Measurements from ENCODE around the gene FAM50B.

DNA sequence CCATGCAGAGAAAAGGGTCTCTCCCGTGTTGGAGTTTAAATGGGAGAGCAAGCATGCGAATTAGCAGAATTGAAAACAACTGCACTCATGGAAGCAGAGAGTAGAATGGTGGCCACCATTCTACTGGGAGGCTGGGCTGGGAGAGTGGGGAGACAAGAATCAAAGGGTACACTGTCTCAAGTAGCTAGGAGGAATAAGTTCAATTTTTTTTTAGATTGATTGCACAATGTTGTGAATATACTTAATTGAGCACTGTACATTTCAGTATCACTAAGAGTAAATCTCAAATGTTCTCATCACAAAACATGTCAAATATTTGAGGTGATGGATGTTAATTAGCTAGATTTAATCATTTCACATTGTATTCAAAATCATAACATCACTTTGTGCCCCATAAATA is 34.6 kb upstream of the FAM50B start:
- TF ChIP-seq, protein P1, sequence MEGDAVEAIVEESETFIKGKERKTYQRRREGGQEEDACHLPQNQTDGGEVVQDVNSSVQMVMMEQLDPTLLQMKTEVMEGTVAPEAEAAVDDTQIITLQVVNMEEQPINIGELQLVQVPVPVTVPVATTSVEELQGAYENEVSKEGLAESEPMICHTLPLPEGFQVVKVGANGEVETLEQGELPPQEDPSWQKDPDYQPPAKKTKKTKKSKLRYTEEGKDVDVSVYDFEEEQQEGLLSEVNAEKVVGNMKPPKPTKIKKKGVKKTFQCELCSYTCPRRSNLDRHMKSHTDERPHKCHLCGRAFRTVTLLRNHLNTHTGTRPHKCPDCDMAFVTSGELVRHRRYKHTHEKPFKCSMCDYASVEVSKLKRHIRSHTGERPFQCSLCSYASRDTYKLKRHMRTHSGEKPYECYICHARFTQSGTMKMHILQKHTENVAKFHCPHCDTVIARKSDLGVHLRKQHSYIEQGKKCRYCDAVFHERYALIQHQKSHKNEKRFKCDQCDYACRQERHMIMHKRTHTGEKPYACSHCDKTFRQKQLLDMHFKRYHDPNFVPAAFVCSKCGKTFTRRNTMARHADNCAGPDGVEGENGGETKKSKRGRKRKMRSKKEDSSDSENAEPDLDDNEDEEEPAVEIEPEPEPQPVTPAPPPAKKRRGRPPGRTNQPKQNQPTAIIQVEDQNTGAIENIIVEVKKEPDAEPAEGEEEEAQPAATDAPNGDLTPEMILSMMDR (conservative IDR thresholded peaks at IDR 0.05 in 1 of 2, IDR thresholded peaks at IDR 0.05 in 1 of 2; ENCODE audit: extremely low read depth in 1 of 2, insufficient read depth in 1 of 2, low read depth in 1 of 2, low read length in 2 of 2) = no peak
- TF ChIP-seq EZH2 (IDR thresholded peaks at IDR 0.05; ENCODE audit: borderline replicate concordance, low read length) = no peak

All from mammary epithelial cell (primary cell).